ENCODE results near the gene ZCCHC17.
A peak's percentile ranks its signal among the peaks of the same experiment; 100 is the strongest.

Gene ZCCHC17

GRCh38 chr1:31371121-31371959, 74.5 kb downstream of the ZCCHC17 start:
- Histone ChIP-seq H3K79me1 (ENCODE audit: low read length) (no peaks in the 10 kb centered on the region), H2BK5ac (ENCODE audit: low read length) (no peak overlapping the region), H2AK5ac (ENCODE audit: low read length) (no peak overlapping the region), H2BK120ac (ENCODE audit: low read depth, low read length) (no peak overlapping the region), H3K4me2 (ENCODE audit: low read length) (no peak overlapping the region), H3K4ac (ENCODE audit: low read depth, low read length) (no peak overlapping the region), H3K18ac (ENCODE audit: low read length) (no peak overlapping the region), H3K27ac (ENCODE audit: low read depth, low read length) (no peak overlapping the region), H3K9ac (ENCODE audit: low read length) (no peak overlapping the region), H3K79me2 (ENCODE audit: control insufficient read depth, insufficient read depth, low read length) (no peaks in the 10 kb centered on the region), H3K4me3 (ENCODE audit: low read length) (no peak overlapping the region), H3K23ac (ENCODE audit: low read length) (no peak overlapping the region), H2BK15ac (replicated peaks; ENCODE audit: low read depth) (no peak overlapping the region), H3K27me3 (ENCODE audit: insufficient read depth, low read length, poor library complexity) (no peaks in the 10 kb centered on the region), H3K4me1 (ENCODE audit: control insufficient read depth, low read depth, low read length) (peaks cover 3% of the 10 kb centered on the region), H4K8ac (ENCODE audit: low read depth, low read length) (no peak overlapping the region), H3K56ac (ENCODE audit: low read length) (peak overlapping the region; percentile 17), H3K36me3 (ENCODE audit: control insufficient read depth, insufficient read depth, low read length) (no peaks in the 10 kb centered on the region), H4K5ac (ENCODE audit: low read length) (no peak overlapping the region)
- WGBS (ENCODE audit: extremely low coverage, insufficient coverage, low lambda C conversion rate): no CpG with 5 or more reads among the region's 10 CpGs
- DNase-seq: no peak

GRCh38 chr1:31372051-31372450, 75.2 kb downstream of the ZCCHC17 start:
- Histone ChIP-seq H3K27me3 (ENCODE audit: insufficient read depth, low read length, poor library complexity) (no peaks in the 10 kb centered on the region), H3K79me2 (ENCODE audit: control insufficient read depth, insufficient read depth, low read length) (no peaks in the 10 kb centered on the region), H2BK15ac (replicated peaks; ENCODE audit: low read depth) (no peak overlapping the region), H3K79me1 (ENCODE audit: low read length) (no peaks in the 10 kb centered on the region), H3K36me3 (ENCODE audit: control insufficient read depth, insufficient read depth, low read length) (no peaks in the 10 kb centered on the region), H3K4me2 (ENCODE audit: low read length) (no peak overlapping the region), H2AK5ac (ENCODE audit: low read length) (no peak overlapping the region), H4K5ac (ENCODE audit: low read length) (no peak overlapping the region), H2BK5ac (ENCODE audit: low read length) (no peak overlapping the region), H3K27ac (ENCODE audit: low read depth, low read length) (no peak overlapping the region), H4K8ac (ENCODE audit: low read depth, low read length) (no peak overlapping the region), H3K4me1 (ENCODE audit: control insufficient read depth, low read depth, low read length) (peaks cover 3% of the 10 kb centered on the region), H3K23ac (ENCODE audit: low read length) (peak overlapping the region; percentile 71), H3K56ac (ENCODE audit: low read length) (no peak overlapping the region), H3K9ac (ENCODE audit: low read length) (no peak overlapping the region), H3K4ac (ENCODE audit: low read depth, low read length) (no peak overlapping the region), H3K4me3 (ENCODE audit: low read length) (no peak overlapping the region), H2BK120ac (ENCODE audit: low read depth, low read length) (no peak overlapping the region), H3K18ac (ENCODE audit: low read length) (no peak overlapping the region)
- no CpG with 5 or more reads among the region's 3 CpGs for WGBS (ENCODE audit: extremely low coverage, insufficient coverage, low lambda C conversion rate)
- DNase-seq: no peak

- Histone ChIP-seq H3K4me3 (ENCODE audit: low read length) (no peak overlapping the region), H3K9ac (ENCODE audit: low read length) (peak overlapping the region; percentile 79), H3K27me3 (ENCODE audit: insufficient read depth, low read length, poor library complexity) (no peaks in the 10 kb centered on the region), H3K36me3 (ENCODE audit: control insufficient read depth, insufficient read depth, low read length) (no peaks in the 10 kb centered on the region), H3K79me2 (ENCODE audit: control insufficient read depth, insufficient read depth, low read length) (no peaks in the 10 kb centered on the region), H3K4ac (ENCODE audit: low read depth, low read length) (no peak overlapping the region), H4K5ac (ENCODE audit: low read length) (no peak overlapping the region), H3K23ac (ENCODE audit: low read length) (no peak overlapping the region), H3K4me1 (ENCODE audit: control insufficient read depth, low read depth, low read length) (peaks cover 3% of the 10 kb centered on the region), H3K27ac (ENCODE audit: low read depth, low read length) (no peak overlapping the region), H2BK5ac (ENCODE audit: low read length) (no peak overlapping the region), H3K4me2 (ENCODE audit: low read length) (peak overlapping the region; percentile 99), H2BK15ac (replicated peaks; ENCODE audit: low read depth) (no peak overlapping the region), H2BK120ac (ENCODE audit: low read depth, low read length) (no peak overlapping the region), H3K56ac (ENCODE audit: low read length) (peak overlapping the region; percentile 80), H4K8ac (ENCODE audit: low read depth, low read length) (no peak overlapping the region), H3K18ac (ENCODE audit: low read length) (peak overlapping the region; percentile 11), H2AK5ac (ENCODE audit: low read length) (no peak overlapping the region), H3K79me1 (ENCODE audit: low read length) (no peaks in the 10 kb centered on the region)
- WGBS (ENCODE audit: extremely low coverage, insufficient coverage, low lambda C conversion rate): no CpG with 5 or more reads among the region's 10 CpGs
- DNase-seq: no peak
Measured at GRCh38 chr1:31372751-31373055, 75.9 kb downstream of the ZCCHC17 start.

GRCh38 chr1:31373056-31373896, 76.4 kb downstream of the ZCCHC17 start, which contains the start of gene FABP3:
TSS of gene FABP3 (minus strand) at chr1:31373076. CDS start at chr1:31373014, 62 bp downstream.
- H2AK5ac ChIP-seq (ENCODE audit: low read length): no peak within 1 kb of the TSS
- no peak within 1 kb of the TSS for H3K4ac ChIP-seq (ENCODE audit: low read depth, low read length)
- peak within 1 kb of the TSS; percentile 79 for H3K9ac ChIP-seq (ENCODE audit: low read length)
- peak within 1 kb of the TSS; percentile 68 for H3K27ac ChIP-seq (ENCODE audit: low read depth, low read length)
- DNase-seq: peak; percentile 97
- H3K56ac ChIP-seq (ENCODE audit: low read length): peak within 1 kb of the TSS; percentile 85
- peaks cover 3% of the 10 kb centered on the region for H3K4me1 ChIP-seq (ENCODE audit: control insufficient read depth, low read depth, low read length)
- H4K8ac ChIP-seq (ENCODE audit: low read depth, low read length): no peak within 1 kb of the TSS
- H2BK120ac ChIP-seq (ENCODE audit: low read depth, low read length): no peak within 1 kb of the TSS
- H3K27me3 ChIP-seq (ENCODE audit: insufficient read depth, low read length, poor library complexity): no peaks in the 10 kb centered on the region
- H3K4me3 ChIP-seq (ENCODE audit: low read length): peak within 1 kb of the TSS; percentile 46
- no CpG with 5 or more reads among the region's 44 CpGs for WGBS (ENCODE audit: extremely low coverage, insufficient coverage, low lambda C conversion rate)
- peak within 1 kb of the TSS; percentile 78 for H3K18ac ChIP-seq (ENCODE audit: low read length)
- H2BK5ac ChIP-seq (ENCODE audit: low read length): no peak within 1 kb of the TSS
- H3K36me3 ChIP-seq (ENCODE audit: control insufficient read depth, insufficient read depth, low read length): no peaks in the 10 kb centered on the region
- no peak within 1 kb of the TSS for H4K5ac ChIP-seq (ENCODE audit: low read length)
- H2BK15ac ChIP-seq (replicated peaks; ENCODE audit: low read depth): no peak within 1 kb of the TSS
- H3K79me2 ChIP-seq (ENCODE audit: control insufficient read depth, insufficient read depth, low read length): no peaks in the 10 kb centered on the region
- no peaks in the 10 kb centered on the region for H3K79me1 ChIP-seq (ENCODE audit: low read length)
- H3K23ac ChIP-seq (ENCODE audit: low read length): peak within 1 kb of the TSS; percentile 71
- H3K4me2 ChIP-seq (ENCODE audit: low read length): peak within 1 kb of the TSS; percentile 99

- Histone ChIP-seq H3K4me2 (ENCODE audit: low read length) (peak overlapping the region; percentile 64), H3K79me1 (ENCODE audit: low read length) (no peaks in the 10 kb centered on the region), H3K36me3 (ENCODE audit: control insufficient read depth, insufficient read depth, low read length) (no peaks in the 10 kb centered on the region), H2BK15ac (replicated peaks; ENCODE audit: low read depth) (no peak overlapping the region), H3K27ac (ENCODE audit: low read depth, low read length) (peak overlapping the region; percentile 19), H3K4me1 (ENCODE audit: control insufficient read depth, low read depth, low read length) (peaks cover 3% of the 10 kb centered on the region), H4K8ac (ENCODE audit: low read depth, low read length) (no peak overlapping the region), H2AK5ac (ENCODE audit: low read length) (no peak overlapping the region), H3K4me3 (ENCODE audit: low read length) (no peak overlapping the region), H2BK120ac (ENCODE audit: low read depth, low read length) (no peak overlapping the region), H2BK5ac (ENCODE audit: low read length) (no peak overlapping the region), H3K4ac (ENCODE audit: low read depth, low read length) (no peak overlapping the region), H4K5ac (ENCODE audit: low read length) (no peak overlapping the region), H3K23ac (ENCODE audit: low read length) (no peak overlapping the region), H3K56ac (ENCODE audit: low read length) (peak overlapping the region; percentile 85), H3K18ac (ENCODE audit: low read length) (peak overlapping the region; percentile 78), H3K9ac (ENCODE audit: low read length) (peak overlapping the region; percentile 57), H3K27me3 (ENCODE audit: insufficient read depth, low read length, poor library complexity) (no peaks in the 10 kb centered on the region), H3K79me2 (ENCODE audit: control insufficient read depth, insufficient read depth, low read length) (no peaks in the 10 kb centered on the region)
- WGBS (ENCODE audit: extremely low coverage, insufficient coverage, low lambda C conversion rate): no CpG with 5 or more reads among the region's 11 CpGs
- DNase-seq: no peak
Measured at GRCh38 chr1:31373897-31374486, 77.2 kb downstream of the ZCCHC17 start.
